Thyroid gland (tissue), 4 donors: ENCODE results near the gene ADAMTSL1.

Experiments
- POLR2A ChIP-seq, 2 donors: fragments of 450-650 bp; IDR thresholded peaks; one replicate each; pipeline ENCODE4 v1.6.1; 2017; ENCODE audit warnings: antibody characterized with exemption in 2 of 2, mild to moderate bottlenecking in 2 of 2, moderate library complexity in 1 of 2
- TF ChIP-seq, protein P1 (sequence below), 6 experiments: fragments of 200-600 bp in 3 of 6; fragments of 450-650 bp in 3 of 6; sonication (generic) in 3 of 6; IDR thresholded peaks; one replicate each; pipeline ENCODE4 v1.5.1; 2016 to 2019; ENCODE audit warnings: antibody characterized with exemption in 6 of 6, mild to moderate bottlenecking in 2 of 6, inconsistent platforms in 1 of 6, moderate library complexity in 1 of 6

DNA sequence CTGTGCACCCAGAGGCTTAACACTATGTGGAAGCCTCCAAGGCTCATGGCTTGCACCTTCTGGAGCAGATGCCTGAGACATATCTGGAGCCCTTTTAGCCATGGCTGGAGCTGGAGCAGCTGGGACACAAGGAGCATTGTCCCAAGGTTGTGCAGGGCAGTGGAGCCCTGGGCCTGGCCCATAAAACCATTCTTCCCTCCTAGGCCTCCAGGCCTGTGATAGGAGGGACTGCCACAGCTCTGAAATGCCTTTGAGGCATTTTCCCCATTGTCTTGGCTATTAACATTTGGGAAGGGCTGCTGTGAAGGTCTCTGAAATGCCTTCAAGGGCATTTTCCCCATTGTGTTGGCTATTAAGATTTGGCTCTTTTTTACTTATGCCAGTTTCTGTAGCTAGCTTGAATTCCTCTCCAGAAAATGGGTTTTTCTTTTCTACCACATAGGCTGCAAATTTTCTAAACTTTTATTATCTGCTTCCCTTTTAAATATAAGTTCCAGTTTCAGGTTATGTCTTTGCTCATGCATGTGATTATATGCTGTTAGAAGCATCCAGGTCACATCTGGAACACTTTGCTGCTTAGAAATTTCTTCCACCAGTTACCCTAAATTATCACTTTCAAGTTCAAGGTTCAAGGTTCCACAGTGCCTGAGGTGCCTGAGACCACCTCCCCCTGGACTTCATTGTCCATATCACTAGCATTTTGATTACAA, 221.2 kb downstream of the ADAMTSL1 start:
- TF ChIP-seq, protein P1, sequence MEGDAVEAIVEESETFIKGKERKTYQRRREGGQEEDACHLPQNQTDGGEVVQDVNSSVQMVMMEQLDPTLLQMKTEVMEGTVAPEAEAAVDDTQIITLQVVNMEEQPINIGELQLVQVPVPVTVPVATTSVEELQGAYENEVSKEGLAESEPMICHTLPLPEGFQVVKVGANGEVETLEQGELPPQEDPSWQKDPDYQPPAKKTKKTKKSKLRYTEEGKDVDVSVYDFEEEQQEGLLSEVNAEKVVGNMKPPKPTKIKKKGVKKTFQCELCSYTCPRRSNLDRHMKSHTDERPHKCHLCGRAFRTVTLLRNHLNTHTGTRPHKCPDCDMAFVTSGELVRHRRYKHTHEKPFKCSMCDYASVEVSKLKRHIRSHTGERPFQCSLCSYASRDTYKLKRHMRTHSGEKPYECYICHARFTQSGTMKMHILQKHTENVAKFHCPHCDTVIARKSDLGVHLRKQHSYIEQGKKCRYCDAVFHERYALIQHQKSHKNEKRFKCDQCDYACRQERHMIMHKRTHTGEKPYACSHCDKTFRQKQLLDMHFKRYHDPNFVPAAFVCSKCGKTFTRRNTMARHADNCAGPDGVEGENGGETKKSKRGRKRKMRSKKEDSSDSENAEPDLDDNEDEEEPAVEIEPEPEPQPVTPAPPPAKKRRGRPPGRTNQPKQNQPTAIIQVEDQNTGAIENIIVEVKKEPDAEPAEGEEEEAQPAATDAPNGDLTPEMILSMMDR (IDR thresholded peaks at IDR 0.05): no peak
- TF ChIP-seq POLR2A (IDR thresholded peaks at IDR 0.05): no peak
